ENCODE measurements around the gene CCR8. TPM values are rescaled to one million over a fixed set of nuclear protein-coding genes. Genes with fewer than 3 reads are reported as not detected.

CCR8 gene
- total RNA-seq, 4 donors from 2014 or later = not detected

GRCh38 chr3:39338201-39338600 lies 8.7 kb downstream of the CCR8 start:
- DNase-seq = no peak
- Histone ChIP-seq H3K27ac (no peak overlapping the region), H3K4me3 (no peak overlapping the region), H3K27me3 (no peaks in the 10 kb centered on the region), H3K4me1 (no peaks in the 10 kb centered on the region), H3K9me3 (no peaks in the 10 kb centered on the region), H3K36me3 (no peaks in the 10 kb centered on the region)
- ATAC-seq = no peak
- intact Hi-C loops (cut with DNase I; ENCODE audit: low total_unique reads) (no loop called here), in situ Hi-C loops (cut with MboI; ENCODE audit: low sequenced_read_pairs in 4 of 4) (no loop called here)
- TF ChIP-seq POLR2A (IDR thresholded peaks at IDR 0.05) = no peak
- TF ChIP-seq CTCF (IDR thresholded peaks at IDR 0.05 in 4 of 5, conservative IDR thresholded peaks at IDR 0.05 in 1 of 5) = no peak

DNA sequence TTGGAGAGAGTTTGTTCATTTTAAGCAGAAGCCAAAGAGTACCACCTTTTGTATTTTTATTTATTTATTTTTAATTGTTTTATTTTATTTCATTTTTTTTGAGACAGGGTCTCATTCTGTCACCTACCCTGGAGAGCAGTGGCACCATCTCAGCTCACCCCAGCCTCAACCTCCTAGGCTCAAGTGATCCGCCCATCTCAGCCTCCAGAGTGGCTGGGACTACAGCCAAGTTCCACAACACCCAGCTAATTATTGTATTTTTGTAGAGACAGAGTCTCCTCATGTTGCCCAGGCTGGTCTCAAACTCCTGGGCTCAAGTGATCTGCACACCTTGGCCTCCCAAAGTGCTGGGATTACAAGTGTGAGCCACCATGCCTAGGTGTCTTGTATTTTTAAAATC lies 9.6 kb downstream of the CCR8 start:
- H3K4me3 ChIP-seq = no peak overlapping the region
- intact Hi-C loops (cut with DNase I; ENCODE audit: low total_unique reads) = no loop called here

DNA sequence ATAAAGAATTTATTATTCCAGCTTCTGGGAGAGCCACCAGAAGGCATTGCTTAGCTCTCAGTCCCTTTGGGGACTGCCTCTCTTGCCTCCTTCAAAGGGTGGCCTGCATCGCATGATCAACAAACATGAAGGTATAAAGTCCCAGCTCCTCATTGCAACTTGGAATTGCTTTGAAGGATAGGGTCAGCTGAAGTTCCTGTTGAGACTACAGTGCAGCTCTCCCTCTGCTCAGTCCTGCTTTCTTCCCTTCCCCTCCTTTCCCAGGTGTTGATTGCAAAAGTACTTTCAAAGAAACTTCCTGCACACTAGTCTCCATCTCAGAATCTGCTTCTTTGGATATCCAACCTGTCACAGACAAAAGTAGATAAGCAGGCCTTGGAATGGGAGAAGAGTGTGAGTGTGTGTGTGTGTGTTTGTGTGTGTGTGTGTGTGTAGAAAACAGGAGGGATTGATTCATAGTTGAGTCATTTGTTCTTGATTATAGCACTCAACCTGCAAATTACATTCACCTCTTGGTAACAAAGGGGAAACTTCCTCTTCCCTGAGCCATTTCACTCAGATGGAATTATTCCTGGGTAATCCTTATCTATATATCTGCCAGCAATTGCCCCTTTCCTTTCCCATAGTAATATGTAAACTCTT lies 13.7 kb downstream of the CCR8 start:
- intact Hi-C loops (cut with DNase I; ENCODE audit: low total_unique reads) = no loop called here
- no peak overlapping the region for H3K27ac ChIP-seq
- H3K36me3 ChIP-seq = no peaks in the 10 kb centered on the region
- no peaks in the 10 kb centered on the region for H3K4me1 ChIP-seq
- DNase-seq = no peak
- no peaks in the 10 kb centered on the region for H3K9me3 ChIP-seq
- H3K27me3 ChIP-seq = no peaks in the 10 kb centered on the region
- TF ChIP-seq CTCF (IDR thresholded peaks at IDR 0.05 in 4 of 5, conservative IDR thresholded peaks at IDR 0.05 in 1 of 5) (no peak), POLR2A (IDR thresholded peaks at IDR 0.05) (no peak)
- no peak for ATAC-seq
- in situ Hi-C loops (cut with MboI; ENCODE audit: low sequenced_read_pairs in 4 of 4) = no loop called here
- H3K4me3 ChIP-seq = no peak overlapping the region

More for the DNA sequence above, 9.6 kb downstream of the CCR8 start:
- no peaks in the 10 kb centered on the region for H3K27me3 ChIP-seq
- H3K27ac ChIP-seq = no peak overlapping the region
- in situ Hi-C loops (cut with MboI; ENCODE audit: low sequenced_read_pairs in 4 of 4) = no loop called here
- H3K4me1 ChIP-seq = no peaks in the 10 kb centered on the region
- no peaks in the 10 kb centered on the region for H3K36me3 ChIP-seq
- H3K9me3 ChIP-seq = no peaks in the 10 kb centered on the region
- ATAC-seq (no peak), DNase-seq (no peak)
- TF ChIP-seq POLR2A (IDR thresholded peaks at IDR 0.05) (no peak), CTCF (IDR thresholded peaks at IDR 0.05 in 4 of 5, conservative IDR thresholded peaks at IDR 0.05 in 1 of 5) (no peak)

- no peak for ATAC-seq
- intact Hi-C loops (cut with DNase I; ENCODE audit: low total_unique reads) = no loop called here
- TF ChIP-seq CTCF (IDR thresholded peaks at IDR 0.05 in 4 of 5, conservative IDR thresholded peaks at IDR 0.05 in 1 of 5) (no peak), POLR2A (IDR thresholded peaks at IDR 0.05) (no peak)
Observed at GRCh38 chr3:39343760-39344159, 14.3 kb downstream of the CCR8 start.

More at GRCh38 chr3:39343760-39344159, 14.3 kb downstream of the CCR8 start:
- Histone ChIP-seq H3K27ac (no peak overlapping the region), H3K4me1 (no peaks in the 10 kb centered on the region), H3K36me3 (no peaks in the 10 kb centered on the region), H3K9me3 (no peaks in the 10 kb centered on the region), H3K27me3 (no peaks in the 10 kb centered on the region), H3K4me3 (no peak overlapping the region)
- in situ Hi-C loops (cut with MboI; ENCODE audit: low sequenced_read_pairs in 4 of 4) = no loop called here
- DNase-seq = no peak

Measured in gastrocnemius medialis (tissue), 4 donors.